OCI-LY3 (cell line): ENCODE results near the gene PAX2.

Experiments
- CTCF ChIP-seq: fragments of 200-600, 300-600 bp; sonication (generic); IDR thresholded peaks from 2 replicates; pipeline ENCODE4 v1.5.1; 2014; ENCODE audit warnings: antibody characterized with exemption, low read length, low read depth
- EZH2phosphoT487 ChIP-seq: fragments of 200-600 bp; shearing (Covaris generic); IDR thresholded peaks from 2 replicates; pipeline ENCODE4 v1.6.1; 2018; ENCODE audit warnings: antibody characterized with exemption, mixed run types, low read depth

GRCh38 chr10:100730725-100731406 is 14.5 kb upstream of the PAX2 start:
- TF ChIP-seq CTCF, result no peak
- no peak for TF ChIP-seq EZH2phosphoT487
